Measurements from ENCODE around the gene NOC4L. TPM values are rescaled to one million over a fixed set of nuclear protein-coding genes. Genes with fewer than 3 reads are reported as not detected.

The NOC4L gene
- total RNA-seq, 1 experiment from 2014 or later: 29.8 TPM

DNA sequence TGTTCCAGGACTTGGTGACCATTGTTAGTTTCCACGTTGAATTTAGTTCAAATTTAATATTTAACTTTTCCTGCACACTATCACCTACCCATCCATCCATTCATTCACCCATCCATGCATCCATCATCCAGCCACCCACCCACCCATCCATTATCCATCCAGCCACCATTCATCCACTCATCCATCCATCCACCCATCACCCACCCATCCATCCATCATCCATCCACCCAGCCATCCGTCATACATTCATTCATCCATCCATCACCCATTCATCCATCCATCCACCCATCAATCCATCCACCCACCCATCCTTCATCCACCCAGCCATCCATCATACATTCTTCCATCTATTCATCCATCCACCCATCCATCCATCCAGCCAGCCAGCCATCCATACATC is 21.8 kb downstream of the NOC4L start:
- Histone ChIP-seq H3K27ac (ENCODE audit: low read length) (no peak overlapping the region), H3K4me1 (ENCODE audit: control insufficient read depth, insufficient read depth, low read length) (peaks cover 13% of the 10 kb centered on the region), H3K27me3 (ENCODE audit: control insufficient read depth, insufficient read depth, low read length) (no peaks in the 10 kb centered on the region), H3K4me3 (ENCODE audit: low read depth in 2 of 2, low read length in 2 of 2) (no peak overlapping the region), H3K9me3 (ENCODE audit: control insufficient read depth, insufficient read depth, low read depth, low read length) (no peaks in the 10 kb centered on the region), H3K36me3 (ENCODE audit: control insufficient read depth, insufficient read depth, low read length) (no peaks in the 10 kb centered on the region)
- intact Hi-C loops (cut with micrococcal nuclease; ENCODE audit: unreplicated experiment): no loop called here
- DNase-seq (ENCODE audit: low read depth, low spot score) (no peak), ATAC-seq (no peak)
- POLR2A ChIA-PET: no interaction called here
- CTCF ChIA-PET: no interaction called here
- BruUV-seq (replicated peaks): no TSS peak
- TF ChIP-seq TCF7L2 (IDR thresholded peaks at IDR 0.05; ENCODE audit: low read depth, low read length) (no peak), POLR2AphosphoS5 (IDR thresholded peaks at IDR 0.05; ENCODE audit: low read depth, low read length) (no peak), SIN3A (IDR thresholded peaks at IDR 0.05; ENCODE audit: borderline replicate concordance, insufficient read depth, low read depth, low read length) (no peak)
- TF ChIP-seq, protein P1, sequence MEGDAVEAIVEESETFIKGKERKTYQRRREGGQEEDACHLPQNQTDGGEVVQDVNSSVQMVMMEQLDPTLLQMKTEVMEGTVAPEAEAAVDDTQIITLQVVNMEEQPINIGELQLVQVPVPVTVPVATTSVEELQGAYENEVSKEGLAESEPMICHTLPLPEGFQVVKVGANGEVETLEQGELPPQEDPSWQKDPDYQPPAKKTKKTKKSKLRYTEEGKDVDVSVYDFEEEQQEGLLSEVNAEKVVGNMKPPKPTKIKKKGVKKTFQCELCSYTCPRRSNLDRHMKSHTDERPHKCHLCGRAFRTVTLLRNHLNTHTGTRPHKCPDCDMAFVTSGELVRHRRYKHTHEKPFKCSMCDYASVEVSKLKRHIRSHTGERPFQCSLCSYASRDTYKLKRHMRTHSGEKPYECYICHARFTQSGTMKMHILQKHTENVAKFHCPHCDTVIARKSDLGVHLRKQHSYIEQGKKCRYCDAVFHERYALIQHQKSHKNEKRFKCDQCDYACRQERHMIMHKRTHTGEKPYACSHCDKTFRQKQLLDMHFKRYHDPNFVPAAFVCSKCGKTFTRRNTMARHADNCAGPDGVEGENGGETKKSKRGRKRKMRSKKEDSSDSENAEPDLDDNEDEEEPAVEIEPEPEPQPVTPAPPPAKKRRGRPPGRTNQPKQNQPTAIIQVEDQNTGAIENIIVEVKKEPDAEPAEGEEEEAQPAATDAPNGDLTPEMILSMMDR (IDR thresholded peaks at IDR 0.05): no peak
- TF ChIP-seq, protein P2, sequence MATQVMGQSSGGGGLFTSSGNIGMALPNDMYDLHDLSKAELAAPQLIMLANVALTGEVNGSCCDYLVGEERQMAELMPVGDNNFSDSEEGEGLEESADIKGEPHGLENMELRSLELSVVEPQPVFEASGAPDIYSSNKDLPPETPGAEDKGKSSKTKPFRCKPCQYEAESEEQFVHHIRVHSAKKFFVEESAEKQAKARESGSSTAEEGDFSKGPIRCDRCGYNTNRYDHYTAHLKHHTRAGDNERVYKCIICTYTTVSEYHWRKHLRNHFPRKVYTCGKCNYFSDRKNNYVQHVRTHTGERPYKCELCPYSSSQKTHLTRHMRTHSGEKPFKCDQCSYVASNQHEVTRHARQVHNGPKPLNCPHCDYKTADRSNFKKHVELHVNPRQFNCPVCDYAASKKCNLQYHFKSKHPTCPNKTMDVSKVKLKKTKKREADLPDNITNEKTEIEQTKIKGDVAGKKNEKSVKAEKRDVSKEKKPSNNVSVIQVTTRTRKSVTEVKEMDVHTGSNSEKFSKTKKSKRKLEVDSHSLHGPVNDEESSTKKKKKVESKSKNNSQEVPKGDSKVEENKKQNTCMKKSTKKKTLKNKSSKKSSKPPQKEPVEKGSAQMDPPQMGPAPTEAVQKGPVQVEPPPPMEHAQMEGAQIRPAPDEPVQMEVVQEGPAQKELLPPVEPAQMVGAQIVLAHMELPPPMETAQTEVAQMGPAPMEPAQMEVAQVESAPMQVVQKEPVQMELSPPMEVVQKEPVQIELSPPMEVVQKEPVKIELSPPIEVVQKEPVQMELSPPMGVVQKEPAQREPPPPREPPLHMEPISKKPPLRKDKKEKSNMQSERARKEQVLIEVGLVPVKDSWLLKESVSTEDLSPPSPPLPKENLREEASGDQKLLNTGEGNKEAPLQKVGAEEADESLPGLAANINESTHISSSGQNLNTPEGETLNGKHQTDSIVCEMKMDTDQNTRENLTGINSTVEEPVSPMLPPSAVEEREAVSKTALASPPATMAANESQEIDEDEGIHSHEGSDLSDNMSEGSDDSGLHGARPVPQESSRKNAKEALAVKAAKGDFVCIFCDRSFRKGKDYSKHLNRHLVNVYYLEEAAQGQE (IDR thresholded peaks at IDR 0.05; ENCODE audit: insufficient read depth in 1 of 2, low read depth in 2 of 2, low read length in 1 of 2): no peak
- in situ Hi-C loops (cut with HindIII; ENCODE audit: low pct_unique_long_range_greater_than_20kb, low sequenced_read_pairs): no loop called here

DNA sequence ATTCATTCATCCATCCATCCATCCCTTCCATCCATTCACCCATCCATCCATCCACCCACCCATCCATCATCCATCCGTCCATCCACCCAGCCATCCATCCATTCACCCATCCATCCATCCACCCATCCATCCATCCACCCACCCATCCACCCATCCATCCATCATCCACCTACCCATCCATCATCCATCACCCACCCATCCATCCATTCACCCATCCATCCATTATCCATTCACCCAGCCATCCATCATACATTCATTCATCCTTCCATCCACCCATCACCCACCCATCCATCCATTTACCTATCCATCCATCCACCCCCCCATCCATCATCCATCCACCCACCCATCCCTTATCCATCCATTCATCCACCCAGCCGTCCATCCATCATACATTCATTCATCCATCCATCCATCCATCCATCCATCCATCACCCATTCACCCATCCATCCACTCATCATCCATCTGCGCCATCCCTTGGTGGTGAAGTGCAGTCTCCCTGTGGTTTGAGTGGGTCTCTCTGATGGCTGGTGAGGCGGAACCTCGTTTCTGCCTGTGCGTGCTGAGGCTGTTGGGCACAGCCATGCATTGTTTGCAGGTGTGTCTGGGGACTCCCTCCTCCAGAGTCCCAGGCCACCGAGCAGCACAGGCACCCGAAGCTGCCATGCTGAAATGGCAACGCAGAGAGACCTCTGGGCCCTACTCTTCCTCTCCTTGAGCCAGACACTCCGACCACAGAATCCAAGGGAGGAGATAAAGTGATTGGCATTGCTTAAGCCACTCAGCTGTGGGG is 22.7 kb downstream of the NOC4L start:
- ChIA-PET CTCF (no interaction called here), POLR2A (no interaction called here)
- Histone ChIP-seq H3K4me1 (ENCODE audit: control insufficient read depth, insufficient read depth, low read length) (peaks cover 13% of the 10 kb centered on the region), H3K4me3 (ENCODE audit: low read depth in 2 of 2, low read length in 2 of 2) (no peak overlapping the region), H3K27ac (ENCODE audit: low read length) (no peak overlapping the region), H3K27me3 (ENCODE audit: control insufficient read depth, insufficient read depth, low read length) (no peaks in the 10 kb centered on the region), H3K9me3 (ENCODE audit: control insufficient read depth, insufficient read depth, low read depth, low read length) (no peaks in the 10 kb centered on the region), H3K36me3 (ENCODE audit: control insufficient read depth, insufficient read depth, low read length) (no peaks in the 10 kb centered on the region)
- DNase-seq (ENCODE audit: low read depth, low spot score): no peak
- TF ChIP-seq, protein P1 (IDR thresholded peaks at IDR 0.05): no peak
- TF ChIP-seq POLR2AphosphoS5 (IDR thresholded peaks at IDR 0.05; ENCODE audit: low read depth, low read length): no peak
- TF ChIP-seq, protein P2 (IDR thresholded peaks at IDR 0.05; ENCODE audit: insufficient read depth in 1 of 2, low read depth in 2 of 2, low read length in 1 of 2): no peak
- intact Hi-C loops (cut with micrococcal nuclease; ENCODE audit: unreplicated experiment) (no loop called here), in situ Hi-C loops (cut with HindIII; ENCODE audit: low pct_unique_long_range_greater_than_20kb, low sequenced_read_pairs) (no loop called here)
- ATAC-seq: no peak
- no TSS peak for BruUV-seq (replicated peaks)
